GM18868 (cell line): ENCODE data around the gene ABCC6.
"Not testable (repeated sequence)": the region's sequence is repeated elsewhere in the genome, so short reads cannot be mapped to it uniquely, and the experiment has no call there.

ENCODE experiments used
- ATAC-seq: cut with Tn5 transposase; IDR thresholded peaks from one replicate; pipeline ENCODE4 v1.9.1; 2021; ENCODE audit warnings: mild to moderate bottlenecking, moderate library complexity; ENCODE audit not compliant: unreplicated experiment

The ABCC6 gene

DNA sequence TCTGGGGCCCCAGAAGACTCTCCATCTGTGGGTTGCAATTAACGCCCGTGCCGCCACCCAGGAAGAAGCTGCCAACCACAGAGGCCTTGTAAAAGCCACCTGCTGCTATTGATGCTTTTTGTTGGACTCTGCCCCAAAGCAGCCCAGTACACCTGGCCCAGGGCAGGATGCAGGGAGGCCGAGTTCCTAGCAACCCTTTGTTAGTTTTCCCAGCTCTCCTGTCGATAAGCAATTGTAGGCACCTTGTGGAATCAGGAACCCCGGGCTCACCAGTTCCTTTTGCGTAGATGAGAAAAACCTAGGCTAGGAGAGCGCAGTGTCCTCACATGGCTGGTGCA, 103.3 kb downstream of the ABCC6 start:
- ATAC-seq: no peak

DNA sequence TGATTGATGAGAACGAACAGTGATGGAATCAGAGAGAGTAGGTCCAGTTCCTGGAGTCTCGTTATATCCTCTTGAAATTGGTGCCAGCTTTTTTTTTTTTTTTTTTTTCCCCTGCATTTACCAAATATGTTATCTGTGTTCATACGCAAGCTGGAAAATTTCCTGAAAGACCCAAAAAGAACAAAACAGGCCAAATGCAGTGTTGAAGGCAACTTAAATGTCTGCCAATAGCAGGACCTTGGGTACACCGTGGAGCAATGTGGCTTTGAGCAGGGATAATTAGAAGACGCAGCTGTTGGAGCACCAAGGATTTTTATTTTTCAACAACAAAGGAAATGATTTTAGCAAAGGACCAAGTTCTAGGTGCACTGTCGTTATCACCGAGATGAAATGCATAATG, 105.0 kb downstream of the ABCC6 start:
- ATAC-seq: no peak

DNA sequence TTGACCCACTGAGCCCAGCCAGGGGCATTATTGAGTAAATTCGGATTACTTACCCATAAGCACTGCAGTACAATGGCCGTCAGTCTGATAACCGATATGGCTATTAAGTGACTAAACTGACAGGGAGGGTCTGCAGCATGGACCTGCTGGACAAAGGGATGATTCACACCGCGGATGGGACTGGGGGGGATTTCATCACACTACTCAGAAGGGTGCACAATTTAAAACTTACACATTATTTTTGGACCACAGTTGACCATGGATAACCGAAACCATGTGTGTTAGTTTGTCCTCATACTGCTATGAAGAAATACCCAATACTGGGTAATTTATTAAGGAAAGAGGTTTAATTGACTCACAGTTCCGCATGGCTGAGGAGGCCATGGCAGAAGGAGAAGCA, 106.5 kb downstream of the ABCC6 start:
- no peak for ATAC-seq

DNA sequence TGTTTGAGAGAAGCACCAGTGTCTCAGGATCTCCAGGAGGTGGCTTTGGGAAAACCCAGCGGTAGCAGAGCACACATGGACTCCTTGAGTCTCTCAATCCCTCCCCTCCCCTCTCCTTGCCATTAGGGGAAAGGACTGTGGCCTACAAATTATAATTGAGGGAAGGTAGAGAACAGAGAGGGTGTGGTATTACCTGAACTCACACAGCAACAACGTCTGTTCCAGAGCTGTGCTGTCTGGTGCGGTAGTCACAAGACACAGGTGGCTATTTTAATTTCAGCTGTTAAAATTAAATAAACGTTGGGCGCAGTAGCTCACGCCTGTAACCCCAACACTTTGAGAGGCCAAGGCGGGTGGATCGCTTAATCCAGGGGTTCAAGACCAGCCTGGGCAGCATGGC, 110.2 kb downstream of the ABCC6 start:
- ATAC-seq: no peak

DNA sequence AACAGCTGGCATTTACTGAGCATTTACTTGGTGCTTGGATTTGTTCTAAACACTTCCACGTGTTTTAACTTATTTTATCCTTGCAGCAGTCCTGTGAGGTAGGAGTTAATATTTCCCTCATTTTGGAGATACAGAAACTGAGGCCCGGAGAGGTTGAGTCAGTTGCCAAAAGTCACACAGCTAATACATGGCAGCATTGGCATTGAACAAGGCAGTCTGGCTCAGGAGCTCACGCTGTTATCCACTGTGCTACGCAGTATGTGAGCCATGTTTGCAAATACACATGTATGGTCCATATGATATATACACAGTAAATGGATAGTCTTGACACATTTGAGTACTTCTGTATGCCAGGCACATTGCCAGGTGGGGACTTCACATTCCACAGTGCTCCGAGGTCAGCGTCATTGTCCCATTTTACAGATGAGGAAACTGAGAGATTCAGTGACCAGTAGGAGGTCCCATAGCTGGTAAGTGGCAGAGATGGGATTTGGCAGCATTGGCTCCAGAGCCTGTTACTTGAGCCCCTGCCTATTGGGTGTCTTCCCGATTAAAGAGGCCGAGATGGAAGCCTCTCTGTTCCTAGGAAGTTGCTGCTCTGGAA, 110.7 kb downstream of the ABCC6 start:
- ATAC-seq: no peak

DNA sequence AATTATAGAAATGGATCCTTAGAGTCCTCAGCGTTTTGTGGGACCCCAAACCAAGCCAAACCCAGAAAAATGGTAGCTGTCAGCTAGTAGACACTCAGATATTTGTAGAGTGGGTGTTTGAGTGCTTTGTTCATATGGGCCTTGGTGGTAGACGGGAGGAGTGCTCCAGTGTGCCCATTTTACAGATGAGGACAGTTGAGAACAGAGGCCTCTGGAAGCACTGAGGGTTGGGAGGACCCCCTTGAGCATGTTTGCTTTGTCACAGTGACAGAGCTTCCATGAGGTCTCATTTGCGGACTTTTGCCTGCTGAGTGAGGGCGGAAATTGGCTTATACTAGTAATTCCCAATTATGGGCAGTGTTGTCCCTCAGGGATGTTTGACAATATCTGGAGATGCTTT, 111.7 kb downstream of the ABCC6 start:
- no peak for ATAC-seq

DNA sequence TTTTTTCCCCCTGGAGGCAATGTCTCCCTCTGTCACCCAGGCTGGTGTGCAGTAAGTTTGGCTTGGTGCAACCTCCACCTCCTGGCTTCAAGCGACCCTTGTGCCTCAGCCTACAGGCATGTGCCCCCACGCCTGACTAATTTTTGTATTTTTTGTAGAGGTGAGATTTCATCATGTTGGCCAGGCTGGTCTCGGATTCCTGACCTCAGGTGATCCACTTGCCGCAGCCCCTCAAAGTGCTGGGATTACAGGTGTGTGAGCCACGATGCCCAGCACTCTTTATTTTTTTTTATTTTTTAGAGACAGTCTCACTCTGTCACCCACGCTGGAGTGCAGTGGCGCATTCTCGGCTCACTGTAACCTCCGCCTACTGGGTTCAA, 113.2 kb downstream of the ABCC6 start:
- no peak for ATAC-seq

DNA sequence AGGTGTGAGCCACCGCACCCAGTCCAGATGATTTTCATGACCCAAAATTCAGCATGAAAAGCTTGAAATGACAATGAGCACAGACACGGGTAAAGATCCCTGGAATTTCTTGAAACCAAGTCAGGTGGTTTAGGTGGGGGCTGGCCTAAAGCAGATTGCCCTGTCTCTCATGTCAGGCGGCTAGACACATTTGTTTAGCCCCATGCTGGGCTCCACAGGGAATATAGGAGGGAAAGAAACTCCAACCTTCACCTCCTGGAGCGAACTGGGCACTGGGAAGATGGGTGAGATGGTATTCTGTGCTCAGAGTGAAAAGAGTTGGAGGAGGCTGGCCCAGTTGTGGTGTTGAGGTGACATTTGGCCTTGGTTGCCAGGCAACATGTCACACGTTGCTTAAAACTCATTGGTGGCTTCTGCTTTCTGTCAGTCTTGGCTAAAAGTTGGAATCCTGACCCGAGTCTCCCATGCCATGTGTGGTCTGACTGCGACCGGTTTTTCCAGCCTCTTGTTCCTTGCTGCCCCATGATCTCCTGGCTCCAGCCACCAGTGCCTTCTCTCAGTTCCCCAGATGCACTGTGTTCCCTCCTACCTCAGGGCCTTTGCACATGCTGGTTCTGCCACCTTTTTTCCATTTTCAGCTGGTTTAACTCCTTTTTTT, 113.7 kb downstream of the ABCC6 start:
- ATAC-seq: no peak

DNA sequence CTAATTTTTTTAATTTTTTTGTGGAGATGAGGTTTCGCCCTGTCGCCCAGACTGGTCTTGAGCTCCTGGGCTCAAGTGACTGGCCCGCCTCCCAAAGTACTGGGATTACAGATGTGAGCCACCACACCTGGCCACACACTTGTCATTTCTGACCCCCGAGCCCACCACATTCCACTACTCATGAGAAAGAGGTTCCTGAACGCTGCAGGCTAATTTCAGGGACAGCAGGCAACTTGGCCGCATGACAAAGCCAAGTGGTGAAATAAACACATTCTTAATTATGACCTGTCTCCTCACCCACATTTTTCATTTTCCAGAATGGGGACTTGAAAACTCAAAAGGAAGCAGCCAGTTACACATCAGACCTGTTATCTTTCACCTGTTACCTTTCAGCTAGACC, 114.5 kb downstream of the ABCC6 start:
- no peak for ATAC-seq

DNA sequence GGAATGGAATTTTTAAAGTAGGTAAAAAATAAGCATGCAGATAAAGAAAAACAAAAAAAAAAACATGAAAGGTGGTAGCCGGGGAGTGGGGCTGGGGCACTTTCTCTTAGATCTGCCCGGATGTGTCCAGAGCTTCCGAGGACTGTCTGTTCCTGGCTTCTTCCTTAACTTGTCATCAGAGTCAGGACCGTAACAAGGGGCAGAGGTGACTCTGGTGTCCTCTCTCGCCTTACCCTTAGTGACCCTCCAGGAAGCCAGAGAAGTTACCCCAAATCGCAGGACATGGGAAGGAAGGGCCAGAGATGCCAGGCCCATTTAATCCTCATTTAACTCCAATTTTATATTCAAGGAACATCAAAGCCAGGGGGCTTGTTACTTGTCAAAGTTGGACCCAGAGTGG, 115.5 kb downstream of the ABCC6 start:
- ATAC-seq: no peak

DNA sequence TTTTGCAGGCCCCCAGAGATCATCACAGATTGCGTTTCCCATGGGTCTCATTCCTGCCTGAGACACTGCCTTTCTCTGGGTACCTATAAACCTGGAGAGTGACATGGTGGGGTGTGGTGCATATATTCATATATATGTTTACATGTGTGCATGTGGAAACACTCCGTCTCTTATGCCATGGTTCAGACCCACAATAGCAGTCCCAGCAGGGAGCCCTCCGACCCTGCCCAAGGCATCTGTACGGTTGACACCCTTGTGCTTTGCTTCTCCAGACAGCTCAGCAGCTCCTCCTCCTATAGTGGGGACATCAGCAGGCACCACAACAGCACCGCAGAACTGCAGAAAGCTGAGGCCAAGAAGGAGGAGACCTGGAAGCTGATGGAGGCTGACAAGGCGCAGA, 116.8 kb downstream of the ABCC6 start:
- no peak for ATAC-seq

DNA sequence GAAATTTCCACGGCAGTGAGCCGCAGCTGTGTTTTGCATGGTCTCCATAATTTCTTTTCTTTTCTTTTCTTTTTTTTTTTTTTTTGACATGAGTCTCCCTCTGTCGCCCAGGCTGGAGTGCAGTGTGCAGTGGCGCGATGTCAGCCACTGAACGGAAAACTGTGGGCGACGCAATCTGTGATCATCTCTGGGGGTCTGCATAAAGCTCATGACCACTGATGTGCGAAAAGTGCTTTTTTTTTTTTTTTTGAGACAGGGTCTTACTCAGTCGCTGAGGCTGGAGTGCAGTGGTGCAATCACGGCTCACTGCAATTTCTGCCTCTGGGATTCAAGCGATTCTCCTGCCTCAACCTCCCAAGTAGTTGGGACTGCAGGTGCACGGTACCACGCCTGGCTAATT, 117.6 kb downstream of the ABCC6 start:
- no peak for ATAC-seq

DNA sequence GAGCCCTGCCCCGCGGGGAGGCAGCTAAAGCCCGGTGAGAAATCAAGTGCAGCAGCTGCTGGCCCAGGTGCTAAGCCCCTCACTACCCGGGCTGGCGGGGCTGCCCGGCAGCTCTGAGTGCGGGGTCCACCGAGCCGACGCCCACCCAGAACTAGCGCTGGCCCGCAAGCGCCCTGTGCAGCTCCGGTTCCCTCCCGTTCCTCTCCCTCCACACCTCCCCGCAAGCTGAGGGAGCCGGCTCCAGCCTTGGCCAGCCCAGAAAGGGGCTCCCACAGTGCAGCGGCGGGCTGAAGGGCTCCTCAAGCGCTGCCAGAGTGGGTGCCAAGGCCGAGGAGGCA, 118.5 kb downstream of the ABCC6 start:
- not testable (repeated sequence) for ATAC-seq

DNA sequence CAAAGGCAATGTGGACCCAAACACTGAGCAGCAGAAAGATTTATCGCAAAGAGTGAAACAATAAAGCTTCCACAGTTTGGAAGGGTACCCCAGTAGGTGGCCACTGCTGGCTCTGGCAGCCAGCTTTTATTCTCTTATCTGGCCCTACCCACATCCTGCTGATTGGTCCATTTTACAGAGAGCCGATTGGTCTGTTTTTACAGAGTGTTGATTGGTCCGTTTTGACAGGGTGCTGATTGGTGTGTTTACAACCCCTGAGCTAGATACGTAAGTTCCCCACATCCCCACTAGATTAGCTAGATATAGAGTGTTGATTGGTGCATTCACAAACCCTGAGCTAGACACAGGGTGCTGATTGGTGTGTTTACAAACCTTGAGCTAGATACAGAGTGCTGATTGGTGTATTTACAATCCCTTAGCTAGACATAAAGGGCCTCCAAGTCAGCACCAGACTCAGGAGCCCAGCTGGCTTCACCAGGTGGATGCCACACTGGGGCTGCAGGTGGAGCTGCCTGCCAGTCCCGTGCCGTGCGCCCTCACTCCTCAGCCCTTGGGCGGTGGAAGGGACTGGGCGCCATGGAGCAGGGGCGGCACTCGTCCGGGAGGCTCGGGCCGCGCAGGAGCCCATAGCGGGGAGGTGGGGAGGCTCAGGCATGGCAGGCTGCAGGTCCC, 119.0 kb downstream of the ABCC6 start:
- not testable (repeated sequence) for ATAC-seq

DNA sequence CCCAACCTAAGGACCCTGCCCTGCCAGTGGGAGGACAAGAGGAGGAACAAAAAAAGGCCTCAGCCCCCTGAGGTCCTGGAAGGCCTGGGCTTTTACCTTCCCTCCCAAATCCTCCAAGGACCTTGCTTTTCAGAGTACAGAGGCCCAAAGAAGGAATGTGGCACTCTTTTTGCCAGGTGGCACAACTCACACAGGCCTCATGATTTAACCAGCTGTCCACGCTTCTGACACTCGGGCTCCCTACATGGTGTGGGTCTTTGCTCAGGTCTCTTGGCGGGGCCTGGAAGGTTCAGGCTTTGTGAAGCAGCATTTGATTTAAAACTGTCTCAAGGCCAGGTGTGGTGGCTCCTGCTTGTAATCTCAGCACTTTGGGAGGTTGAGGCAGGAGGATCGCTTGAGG, 120.6 kb downstream of the ABCC6 start:
- no peak for ATAC-seq

DNA sequence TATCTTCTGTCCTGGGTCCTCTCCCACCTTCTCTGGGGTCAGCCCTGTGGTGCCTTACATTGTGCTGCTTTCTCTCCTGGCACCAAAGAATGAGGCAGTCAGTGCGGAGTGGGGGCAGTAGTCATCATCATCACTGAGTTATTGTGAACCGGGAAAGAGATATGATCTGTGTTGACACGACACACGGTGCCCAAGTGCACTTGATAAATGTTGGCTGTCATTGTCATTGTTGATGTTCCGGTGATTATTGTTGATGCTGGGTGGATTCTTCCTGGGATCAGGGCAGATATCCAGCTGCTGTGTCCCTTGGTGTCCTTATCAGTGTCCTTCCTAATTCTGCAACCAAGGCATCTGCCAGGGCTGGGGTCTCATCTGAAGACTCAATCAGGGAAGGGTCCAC, 121.7 kb downstream of the ABCC6 start:
- no peak for ATAC-seq

DNA sequence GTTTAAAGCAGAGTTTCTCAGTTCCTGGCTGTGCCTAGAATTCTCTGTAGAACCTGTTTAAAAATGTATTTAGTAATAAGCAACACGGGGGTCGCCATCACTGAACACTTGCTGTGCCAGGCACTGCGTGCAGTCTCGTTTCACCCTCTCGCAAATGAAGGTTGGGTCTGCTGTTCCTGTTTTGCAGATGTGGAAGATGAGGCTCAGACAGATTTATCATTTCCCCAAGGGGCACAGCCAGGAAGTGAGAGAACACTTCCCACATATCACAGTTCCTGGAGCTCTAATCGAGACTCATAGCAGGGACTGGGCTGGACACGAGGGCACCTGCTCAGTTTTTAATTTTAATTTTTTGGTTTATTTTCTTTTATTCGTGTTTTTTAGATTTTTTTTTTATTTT, 122.7 kb downstream of the ABCC6 start:
- ATAC-seq: no peak

DNA sequence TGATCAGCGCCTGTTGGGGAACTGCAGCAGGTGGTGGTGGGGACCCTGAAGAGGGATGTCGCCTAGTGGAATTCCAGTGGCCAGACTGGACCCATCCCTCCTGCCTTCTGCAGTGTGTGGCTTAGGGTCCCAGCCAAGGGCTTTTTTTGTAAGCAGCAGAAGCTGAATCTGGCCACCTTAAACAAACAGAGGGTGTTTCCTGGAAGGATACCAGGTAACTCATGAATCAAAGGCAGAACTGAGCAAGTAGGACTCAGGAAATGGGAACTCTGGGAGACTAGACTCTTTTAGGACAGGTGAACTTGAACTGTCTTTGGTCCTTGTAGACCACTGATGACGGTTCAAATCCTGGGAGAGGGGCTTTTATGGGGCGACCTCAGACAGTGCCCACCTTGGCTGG, 124.0 kb downstream of the ABCC6 start:
- no peak for ATAC-seq
